Activated CD4-positive, alpha-beta T cell treated with anti-CD3 and anti-CD28 coated beads, Interleukin-2, amount 50 U/mL, for 48 hours (primary cell): ENCODE measurements around the gene SLC13A3.

ENCODE experiments used
- DNase-seq, 2 experiments: peaks; one replicate each; pipeline ENCODE4 v3.0.0-alpha.2; 2020

SLC13A3 gene

DNA sequence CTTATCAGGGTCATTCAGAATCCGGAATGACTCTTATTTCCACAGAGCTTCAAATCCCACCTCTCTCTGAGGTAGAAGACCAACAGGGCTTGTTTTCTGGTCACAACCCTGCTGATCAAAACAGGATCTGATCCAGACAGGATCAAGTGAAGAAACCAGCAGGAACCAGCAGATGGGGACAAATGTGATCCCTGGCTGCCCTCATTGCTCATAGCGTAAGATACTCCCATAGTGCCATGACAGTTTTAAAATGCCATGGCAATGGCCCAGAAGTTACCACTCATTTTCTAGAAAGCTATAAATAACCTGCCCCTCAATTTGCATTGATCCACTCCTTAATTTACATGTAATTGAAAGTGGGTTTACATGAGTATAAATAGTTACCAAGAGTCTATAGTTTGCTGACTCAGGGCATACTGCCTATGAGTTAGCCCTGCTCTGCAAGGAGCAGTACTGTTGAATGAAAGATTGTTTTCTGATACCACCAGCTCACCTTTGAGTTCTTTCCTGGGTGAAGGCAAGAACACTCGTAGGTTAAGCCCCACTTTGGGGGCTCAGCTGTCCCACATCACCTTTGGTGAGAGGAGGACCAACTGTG is 131.7 kb downstream of the SLC13A3 start:
- DNase-seq, result no peak

- peak; percentile 68 to 73 for DNase-seq
These were observed 138.1 kb downstream of the SLC13A3 start, which contains the start of gene ZNF334 for GRCh38 chr20:46512943-46513844. Gene ZNF334 (minus strand): TSS chr20:46513559. CDS start chr20:46512102, 1,457 bp downstream.

DNA sequence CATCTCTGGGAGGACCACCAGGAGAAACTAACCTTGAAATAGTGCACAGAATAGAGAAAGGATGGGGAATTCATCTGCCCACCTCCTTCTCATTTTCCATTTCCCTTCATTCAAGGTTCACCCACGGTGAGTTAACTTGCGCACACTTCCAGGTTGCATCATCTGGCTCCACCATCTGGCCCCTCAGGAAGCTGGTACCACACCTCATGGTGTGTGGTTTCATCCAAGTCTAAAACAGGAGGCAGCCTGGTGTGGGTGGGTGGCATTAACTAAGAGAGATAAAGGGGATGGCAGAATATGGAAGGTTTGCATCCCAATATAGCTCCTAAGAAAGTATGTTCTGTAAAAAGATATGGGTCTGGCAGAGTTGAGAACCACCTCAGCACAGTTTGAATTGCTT is 141.7 kb downstream of the SLC13A3 start:
- no peak for DNase-seq
